Transverse colon (tissue), 4 donors: ENCODE results near the gene PLVAP. TPM values are rescaled to one million over a fixed set of nuclear protein-coding genes. Genes with fewer than 3 reads are reported as not detected.

Source experiments
- DNase-seq: peaks from one replicate; pipeline ENCODE4 v3.0.0-alpha.2; 2019
- H3K27ac ChIP-seq, 4 donors: fragments of 200-600 bp; sonication (generic); 2 replicates each; pipeline ENCODE4 v1.5.1; 2016 to 2018; ENCODE audit warnings: inconsistent platforms in 4 of 4
- H3K27me3 ChIP-seq: fragments of 200-600 bp; sonication (generic); 2 replicates; pipeline ENCODE4 v1.5.1; 2017; ENCODE audit warnings: inconsistent platforms
- H3K36me3 ChIP-seq, 4 donors: fragments of 200-600 bp; sonication (generic); 2 replicates each; pipeline ENCODE4 v1.5.1; 2017 to 2019; ENCODE audit warnings: inconsistent platforms in 4 of 4
- H3K4me1 ChIP-seq, 4 donors: fragments of 200-600 bp; sonication (generic); 2 replicates each; pipeline ENCODE4 v1.5.1; 2017 to 2020; ENCODE audit warnings: inconsistent platforms in 4 of 4
- H3K4me3 ChIP-seq, 4 donors: fragments of 200-600 bp; sonication (generic); 1 replicate in 1 of 4; 2 replicates in 3 of 4; pipeline versions ENCODE4 v1.5.1 to v1.6.1; 2017 to 2019; ENCODE audit warnings: inconsistent platforms in 4 of 4
- H3K9me3 ChIP-seq, 2 donors: fragments of 200-600 bp; sonication (generic); 2 replicates each; pipeline ENCODE4 v1.5.1; 2017 to 2019; ENCODE audit warnings: inconsistent platforms in 2 of 2
- CTCF ChIP-seq, 5 experiments: fragments of 200-600 bp in 3 of 5; fragments of 450-650 bp in 2 of 5; sonication (generic) in 3 of 5; IDR thresholded peaks; 1 replicate in 2 of 5; 2 replicates in 3 of 5; pipeline ENCODE4 v1.5.1; 2016 to 2017; ENCODE audit warnings: antibody characterized with exemption in 5 of 5, inconsistent platforms in 3 of 5, mild to moderate bottlenecking in 2 of 5, moderate library complexity in 1 of 5
- EP300 ChIP-seq: sonication (generic); formaldehyde crosslinking; IDR thresholded peaks from one replicate; pipeline ENCODE4 v1.6.1; 2017; ENCODE audit warnings: antibody characterized with exemption, low read depth
- POLR2A ChIP-seq: fragments of 450-650 bp; IDR thresholded peaks from one replicate; pipeline ENCODE4 v1.6.1; 2016; ENCODE audit warnings: antibody characterized with exemption, mild to moderate bottlenecking, moderate library complexity
- POLR2AphosphoS5 ChIP-seq, 3 donors: sonication (generic); formaldehyde crosslinking; IDR thresholded peaks; one replicate each; pipeline ENCODE4 v1.6.1; 2016; ENCODE audit warnings: antibody characterized with exemption in 3 of 3
- WGBS, 2 donors: methylation state at CpG; one replicate each; pipeline ENCODE4 v1.1.5; 2018; ENCODE audit warnings: low coverage in 1 of 2; 5-methylcytosine and 5-hydroxymethylcytosine counted together
- in situ Hi-C, 4 donors: fragments of 200-750 bp; cut with MboI; loops; one replicate each; pipeline versions ENCODE4 v1.15.0 to v1.15.1; 2017; ENCODE audit warnings: low sequenced_read_pairs in 3 of 4, low pct_ligation_motif_present in 1 of 4, low pct_unique_long_range_greater_than_20kb in 1 of 4
- intact Hi-C: fragments of 100-400 bp; cut with DNase I; formaldehyde crosslinking; loops from one replicate; pipeline ENCODE4 v1.15.1; 2023; ENCODE audit warnings: low total_unique reads
- total RNA-seq, 4 donors: library from RNA; depleted of rRNA; stranded (reverse); fragments of >200 nt; gene quantifications; one replicate each; pipeline ENCODE4 v1.1.0, GENCODE V29; 2016

The PLVAP gene
- total RNA-seq, 4 donors from 2014 or later, result 3.0 to 37.0 (median 19.2) TPM

GRCh38 chr19:17324357-17325114 lies 52.6 kb downstream of the PLVAP start:
- no peak for DNase-seq
- Histone ChIP-seq H3K36me3 (peaks cover 0 to 13% (median 5%) of the 10 kb centered on the region in 4 donors), H3K27me3 (peaks cover 9% of the 10 kb centered on the region), H3K4me3 (no peak overlapping the region), H3K4me1 (peaks cover 13 to 27% (median 22%) of the 10 kb centered on the region in 4 donors), H3K9me3 (no peaks in the 10 kb centered on the region), H3K27ac (no peak overlapping the region)
- TF ChIP-seq EP300 (no peak), POLR2A (no peak), CTCF (IDR thresholded peaks at IDR 0.05) (no peak), POLR2AphosphoS5 (IDR thresholded peaks at IDR 0.05) (no peak)
- 91% methylated on average over 27 of the region's 28 CpGs; no CpG with 5 or more reads in 1 of the 2 donors for WGBS, 2 donors
- intact Hi-C loops, result no loop called here
- in situ Hi-C loops, result no loop called here

- H3K36me3 ChIP-seq, result peaks cover 0 to 19% (median 8%) of the 10 kb centered on the region in 4 donors
- TF ChIP-seq EP300 (no peak), POLR2A (no peak), POLR2AphosphoS5 (IDR thresholded peaks at IDR 0.05) (no peak), CTCF (IDR thresholded peaks at IDR 0.05) (no peak)
- H3K4me3 ChIP-seq, result no peak overlapping the region
- H3K27ac ChIP-seq, result peak overlapping the region in 1 of 4 donors; percentile 21
- peaks cover 7 to 22% (median 16%) of the 10 kb centered on the region in 4 donors for H3K4me1 ChIP-seq
- no peaks in the 10 kb centered on the region for H3K9me3 ChIP-seq
- H3K27me3 ChIP-seq, result peaks cover 3% of the 10 kb centered on the region
- DNase-seq, result no peak
- WGBS, 2 donors, result 40% methylated on average over 2 of the region's 7 CpGs; no CpG with 5 or more reads in 1 of the 2 donors
- in situ Hi-C loops, result no loop called here
- intact Hi-C loops, result no loop called here
Measured at GRCh38 chr19:17323964-17324332, 53.2 kb downstream of the PLVAP start.

- Histone ChIP-seq H3K27ac (peak overlapping the region in 1 of 4 donors; percentile 21), H3K4me3 (no peak overlapping the region), H3K36me3 (peaks cover 0 to 19% (median 8%) of the 10 kb centered on the region in 4 donors), H3K4me1 (peaks cover 4 to 16% (median 11%) of the 10 kb centered on the region in 4 donors), H3K9me3 (no peaks in the 10 kb centered on the region), H3K27me3 (no peaks in the 10 kb centered on the region)
- in situ Hi-C loops (no loop called here), intact Hi-C loops (no loop called here)
- TF ChIP-seq CTCF (IDR thresholded peaks at IDR 0.05), result no peak
- no peak for TF ChIP-seq EP300
- TF ChIP-seq POLR2AphosphoS5 (IDR thresholded peaks at IDR 0.05), result no peak
- no peak for TF ChIP-seq POLR2A
- no peak for DNase-seq
- 55% methylated on average over 13 of the region's 56 CpGs; no CpG with 5 or more reads in 1 of the 2 donors for WGBS, 2 donors
Measured at GRCh38 chr19:17323300-17323963, 53.7 kb downstream of the PLVAP start.

GRCh38 chr19:17322854-17323253 lies 54.3 kb downstream of the PLVAP start:
- Histone ChIP-seq H3K36me3 (peaks cover 0 to 19% (median 8%) of the 10 kb centered on the region in 4 donors), H3K27ac (no peak overlapping the region), H3K4me1 (peaks cover 4 to 13% (median 7%) of the 10 kb centered on the region in 4 donors), H3K27me3 (no peaks in the 10 kb centered on the region), H3K9me3 (no peaks in the 10 kb centered on the region), H3K4me3 (no peak overlapping the region)
- in situ Hi-C loops (no loop called here), intact Hi-C loops (no loop called here)
- WGBS, 2 donors, result 78 to 87% methylated on average over 4 to 9 of the region's 10 CpGs
- TF ChIP-seq EP300 (no peak), POLR2A (no peak), POLR2AphosphoS5 (IDR thresholded peaks at IDR 0.05) (no peak), CTCF (IDR thresholded peaks at IDR 0.05) (no peak)
- DNase-seq, result no peak
